GM21529 (cell line): ENCODE data around the gene ZEB2.

Source experiments
- ATAC-seq: cut with Tn5 transposase; IDR thresholded peaks from one replicate; pipeline ENCODE4 v1.9.1; 2021; ENCODE audit not compliant: unreplicated experiment

Gene ZEB2

DNA sequence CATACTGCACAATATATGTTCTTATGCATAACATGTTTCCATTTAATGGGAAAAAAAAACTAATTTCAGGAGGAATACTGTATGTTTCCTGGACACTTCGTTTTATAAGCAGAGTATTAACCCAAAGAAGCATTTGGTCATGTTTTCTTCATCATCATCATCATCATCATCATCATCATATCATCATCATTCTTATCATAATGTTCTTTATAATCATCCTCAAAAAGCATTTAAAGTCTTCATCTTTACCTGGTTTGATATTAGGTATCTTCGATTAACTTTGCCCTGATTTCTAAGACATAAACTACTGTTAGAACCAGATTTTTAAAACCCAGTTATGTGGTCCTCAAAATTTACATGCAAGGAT is 47.9 kb downstream of the ZEB2 start:
- no peak for ATAC-seq

DNA sequence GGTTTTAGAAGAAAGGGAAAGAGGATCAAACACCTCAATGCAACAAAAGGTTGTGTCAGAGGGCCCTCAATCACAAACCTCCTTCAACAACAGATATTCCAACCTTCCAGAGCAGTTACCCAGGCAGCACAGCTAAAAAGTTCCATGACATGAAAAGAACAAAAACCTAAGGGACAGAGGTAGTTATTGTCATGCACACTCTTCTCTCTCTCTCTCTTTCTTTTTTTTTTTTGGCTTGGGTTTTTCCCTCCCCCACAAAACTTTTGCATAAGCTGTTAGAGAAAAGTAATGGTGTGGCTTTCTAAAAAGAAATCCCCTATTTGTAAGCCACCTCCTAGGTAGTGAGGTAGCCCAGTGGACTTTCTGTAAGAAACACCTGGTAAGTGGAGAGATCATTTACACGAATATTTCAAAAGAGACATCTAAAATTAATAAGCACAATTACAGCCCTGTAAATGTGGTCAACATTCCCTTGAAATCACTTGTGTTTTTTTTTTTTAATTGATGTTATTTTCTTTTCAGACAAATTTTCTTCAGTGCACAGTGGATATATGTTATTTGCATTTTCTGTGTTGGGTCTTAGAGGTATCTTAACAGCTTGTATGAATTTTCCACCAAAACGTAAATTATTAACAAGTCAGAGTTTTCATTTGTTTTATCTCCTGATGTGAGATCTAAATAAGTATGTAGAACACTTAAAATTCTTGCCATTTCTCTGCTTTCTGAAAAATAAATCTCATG is 48.4 kb downstream of the ZEB2 start:
- peak; percentile 84 for ATAC-seq

DNA sequence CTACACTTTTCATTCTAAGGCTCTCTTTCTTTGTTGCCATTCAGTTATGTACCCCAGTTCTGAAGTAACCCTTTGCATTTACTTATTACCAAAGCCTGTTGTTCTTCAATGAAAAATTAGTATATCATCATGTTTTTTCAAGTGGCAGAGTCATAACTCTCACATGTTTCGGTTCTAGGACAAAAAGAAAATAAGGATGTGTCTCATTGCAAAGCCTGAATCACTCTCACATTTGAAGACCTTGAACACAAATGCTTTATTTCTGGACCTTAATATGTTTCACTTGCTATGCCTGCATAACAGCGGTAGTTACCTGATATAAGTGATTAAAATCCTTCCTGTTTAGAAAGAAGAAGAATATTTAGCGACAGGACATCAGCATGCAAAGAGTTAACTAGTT is 49.1 kb downstream of the ZEB2 start:
- no peak for ATAC-seq

DNA sequence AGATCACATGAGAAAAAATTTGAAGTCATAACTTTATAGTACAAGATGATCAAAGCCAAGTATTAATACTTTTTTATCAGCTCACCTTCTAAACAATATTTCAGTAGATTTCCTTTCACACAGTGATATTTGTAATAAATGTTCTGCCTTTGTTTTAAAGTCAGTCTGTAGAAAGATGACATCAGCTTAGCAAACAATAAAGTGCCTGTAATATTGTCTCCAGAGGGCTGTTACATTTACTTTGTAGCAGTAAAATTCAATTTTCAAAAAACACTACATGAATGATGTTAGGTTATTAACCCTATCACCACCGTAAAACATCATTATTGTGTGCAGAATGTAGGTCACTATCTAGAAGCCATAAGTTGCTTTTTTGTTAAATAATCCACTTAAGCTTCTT is 49.6 kb downstream of the ZEB2 start:
- no peak for ATAC-seq

DNA sequence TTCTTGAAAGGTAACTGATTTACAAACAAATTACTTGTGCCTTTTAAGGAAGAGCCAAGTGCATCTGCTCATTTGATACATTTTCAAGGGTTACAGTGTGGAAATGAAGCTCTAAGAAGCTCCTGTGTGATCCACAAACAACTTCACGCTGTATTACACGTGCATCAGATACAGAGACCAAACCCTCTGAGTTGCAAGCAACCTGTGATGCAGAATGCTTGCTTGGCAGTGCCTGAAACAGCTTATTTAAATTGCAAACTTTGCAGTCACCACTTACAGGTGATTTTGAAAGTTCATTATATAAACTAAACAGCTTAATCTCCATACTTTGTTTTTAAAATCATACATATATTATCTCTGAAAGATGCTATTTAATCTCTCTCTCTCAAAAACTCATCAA is 50.1 kb downstream of the ZEB2 start:
- no peak for ATAC-seq

DNA sequence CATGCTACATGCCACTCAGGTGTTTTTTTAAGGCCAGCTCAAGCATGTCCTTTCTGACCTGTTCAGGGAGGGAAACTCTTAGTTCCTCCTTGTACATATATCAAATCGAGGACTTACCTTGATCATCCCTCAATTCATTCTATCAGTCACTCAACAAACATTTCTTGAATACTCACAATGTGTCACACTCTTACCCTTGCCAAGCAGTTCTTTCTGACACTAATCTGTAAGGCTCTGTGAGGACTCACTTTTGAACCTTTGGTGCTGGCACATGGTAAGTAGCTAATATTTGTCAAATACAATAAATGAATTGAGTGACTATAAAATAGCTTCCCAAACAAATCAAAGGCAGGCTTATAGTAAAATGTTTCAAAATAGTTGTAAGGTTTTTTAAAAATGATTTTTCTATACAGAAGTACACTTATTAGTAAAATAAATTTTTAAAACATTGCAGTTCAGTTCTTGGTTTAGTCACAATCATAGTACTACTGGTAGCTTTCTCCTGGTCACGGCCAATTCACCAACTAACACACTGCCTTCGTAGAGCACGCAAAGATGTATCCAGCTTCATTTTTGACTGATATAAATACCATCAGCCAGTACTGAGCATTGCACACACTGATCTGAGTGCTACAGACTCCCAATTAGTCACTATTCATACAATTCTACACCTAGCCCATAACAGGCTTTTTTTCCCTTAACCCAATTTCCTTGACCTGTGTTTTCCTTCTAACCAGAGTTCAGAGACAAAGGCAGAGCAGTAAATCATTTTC is 50.9 kb downstream of the ZEB2 start:
- no peak for ATAC-seq

DNA sequence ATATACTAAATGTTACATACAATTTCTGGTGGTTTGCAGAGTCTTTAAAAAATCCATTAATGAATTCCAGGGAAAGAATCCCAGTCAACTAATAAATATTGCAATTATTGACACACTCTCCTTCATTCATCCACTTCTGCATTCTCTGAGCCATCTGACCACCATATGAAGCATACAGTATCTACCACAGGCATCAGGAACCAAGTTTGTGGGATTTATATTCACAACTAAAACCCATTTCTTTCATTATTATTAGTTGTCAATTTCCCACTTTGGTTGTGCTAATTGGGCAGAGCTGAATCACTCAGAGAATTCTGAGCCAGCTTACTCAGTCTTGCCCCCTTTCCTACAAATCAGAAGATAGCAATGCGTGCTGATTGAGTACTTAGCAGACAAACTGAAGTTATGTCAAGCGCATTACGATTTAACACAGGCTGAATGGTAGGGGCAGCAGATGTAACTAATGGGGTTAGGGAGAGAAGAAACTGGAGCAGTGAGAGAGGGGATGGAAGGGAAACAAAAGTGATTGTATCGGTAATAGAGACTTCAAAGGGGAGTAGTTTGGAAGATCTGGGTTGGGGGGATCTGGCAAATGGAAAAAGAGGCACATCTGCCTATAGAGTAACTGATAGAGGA is 52.3 kb downstream of the ZEB2 start:
- ATAC-seq: no peak

DNA sequence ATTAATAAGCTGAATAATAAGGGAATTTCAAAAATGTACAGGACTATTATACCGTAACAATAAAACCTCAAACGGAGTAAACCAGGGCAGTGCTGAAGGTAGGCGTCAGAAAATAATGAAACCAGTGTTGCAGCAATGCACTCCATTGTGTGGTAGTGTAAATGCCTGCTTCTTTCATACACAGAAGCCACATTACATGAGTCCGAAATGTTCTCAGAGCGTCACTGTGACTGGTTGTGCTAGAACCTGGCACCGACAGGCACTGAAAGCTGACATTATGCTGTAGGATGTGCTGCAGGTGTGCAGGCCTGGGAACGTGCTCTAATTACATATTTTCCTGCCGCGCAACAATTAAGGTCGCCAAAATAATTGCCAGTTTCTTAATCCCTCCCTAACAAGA is 53.3 kb downstream of the ZEB2 start:
- ATAC-seq: no peak

DNA sequence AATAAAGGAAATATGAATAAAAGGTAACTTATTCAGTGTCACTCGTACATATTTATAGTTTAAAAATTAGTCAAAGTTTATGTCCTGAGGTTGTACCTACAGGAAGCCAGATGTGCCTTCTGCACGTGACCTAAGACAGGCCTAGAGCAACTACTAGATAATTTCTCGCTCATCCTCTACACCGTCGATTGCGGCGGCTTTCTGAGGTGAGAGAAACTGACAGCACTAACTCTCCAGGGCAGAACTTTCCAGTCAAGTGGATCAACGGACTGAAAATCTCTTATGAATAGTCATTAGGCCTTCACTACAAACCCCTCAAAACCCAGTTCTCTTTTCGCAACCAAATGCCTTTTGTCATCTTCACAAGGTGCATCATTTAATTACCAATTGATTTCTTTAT is 54.2 kb downstream of the ZEB2 start:
- no peak for ATAC-seq

DNA sequence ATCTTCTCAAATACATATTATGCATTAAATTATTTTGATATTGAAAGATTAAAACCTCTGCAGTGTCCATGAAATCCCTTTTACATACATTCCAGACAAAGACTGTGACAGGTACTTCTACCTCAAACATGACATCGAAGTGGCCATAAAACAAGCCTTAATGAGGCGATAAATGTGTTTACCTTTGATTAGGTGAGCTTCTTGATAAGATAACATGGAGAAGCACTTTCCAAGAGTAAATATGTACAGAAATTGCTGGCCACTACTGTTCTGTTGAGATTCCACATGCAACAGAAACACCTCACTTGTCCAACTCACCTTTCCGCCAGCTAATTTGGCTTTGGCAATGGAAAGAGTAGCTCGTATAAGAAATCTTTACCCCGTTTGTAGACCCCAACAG is 55.2 kb downstream of the ZEB2 start:
- ATAC-seq: no peak

DNA sequence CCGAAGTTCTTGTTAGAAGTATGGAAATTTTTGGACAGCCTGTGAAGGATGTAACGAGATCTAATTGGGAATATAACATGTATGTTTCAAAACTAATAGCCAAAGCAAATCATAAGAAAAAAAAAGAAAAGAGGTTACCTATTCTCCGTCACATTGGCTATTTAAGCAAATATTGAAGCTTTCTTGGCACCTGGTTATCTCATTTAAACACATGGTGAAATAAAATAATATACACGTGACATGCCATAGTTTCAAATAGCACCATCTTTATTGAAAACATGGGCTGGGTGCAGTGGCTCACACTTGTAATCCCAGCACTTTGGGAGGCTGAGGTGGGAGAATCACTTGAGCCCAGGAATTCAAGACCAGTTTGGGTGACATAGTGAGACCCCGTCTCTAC is 56.7 kb downstream of the ZEB2 start:
- ATAC-seq: no peak

DNA sequence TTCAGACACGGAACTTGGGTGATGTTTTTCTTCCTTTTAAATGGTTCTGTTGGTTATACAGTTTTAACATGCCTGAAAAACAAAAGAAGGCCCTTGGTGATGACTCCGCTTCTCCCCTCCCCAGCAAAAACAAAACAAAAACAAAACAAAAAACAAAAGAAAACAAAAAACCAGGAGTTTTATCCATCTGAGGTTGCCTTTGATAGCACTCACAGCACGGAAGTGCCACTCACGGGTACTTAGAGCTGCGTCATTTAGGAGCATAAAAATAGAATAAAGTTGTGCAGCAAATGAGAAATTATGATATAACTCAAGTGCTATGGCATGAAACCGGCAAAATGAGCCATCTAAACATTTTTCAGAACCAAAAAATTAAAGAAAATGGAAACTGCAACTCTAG is 57.7 kb downstream of the ZEB2 start:
- ATAC-seq: no peak

DNA sequence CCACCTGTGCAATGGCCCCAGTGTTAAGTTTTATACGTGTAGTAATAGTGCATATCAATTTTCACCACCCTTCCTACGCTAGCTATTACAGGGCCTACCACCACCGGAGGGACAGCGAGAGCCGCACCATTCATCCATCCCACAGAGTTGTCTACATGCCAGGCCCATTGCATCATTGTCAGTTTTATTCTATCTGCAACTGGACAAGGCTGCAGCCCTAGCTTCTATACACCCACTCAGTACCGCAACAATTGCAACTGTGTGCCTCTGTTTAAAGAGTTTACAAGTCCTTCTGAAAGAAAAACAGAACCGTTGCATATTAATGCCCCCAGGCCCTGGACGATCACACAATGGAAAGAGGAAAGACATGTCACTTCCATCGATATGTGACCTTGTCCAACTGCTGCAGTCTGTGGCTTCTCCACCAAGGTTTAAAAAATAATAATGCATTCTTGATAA is 58.6 kb downstream of the ZEB2 start:
- ATAC-seq: no peak

DNA sequence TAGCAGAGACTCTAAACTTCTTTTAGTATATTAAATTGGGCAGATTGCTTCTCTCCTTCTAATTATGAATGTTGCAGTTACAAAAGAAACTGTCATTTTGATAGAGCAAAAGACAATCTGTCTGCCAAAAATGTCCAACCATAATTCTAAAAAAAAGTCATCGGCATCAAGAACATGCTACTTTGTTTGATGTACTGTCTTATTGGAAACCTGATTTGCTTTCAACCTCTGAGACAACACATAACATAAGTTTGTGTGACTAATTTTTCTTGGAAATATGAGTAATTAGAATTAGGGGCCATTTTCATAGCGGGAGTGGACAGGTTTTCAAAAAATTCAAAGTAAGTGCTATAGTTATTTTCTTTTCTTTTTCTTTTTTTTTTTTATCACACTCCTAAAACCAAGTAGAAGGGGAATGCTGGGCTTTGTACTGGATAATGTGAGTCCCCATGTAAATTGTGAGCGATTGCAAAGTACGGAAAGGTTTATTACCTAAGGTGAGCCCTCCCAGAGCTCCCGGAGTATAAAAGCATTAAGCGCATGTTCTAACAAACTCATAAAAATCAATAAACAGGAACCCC is 59.1 kb downstream of the ZEB2 start:
- ATAC-seq: no peak

DNA sequence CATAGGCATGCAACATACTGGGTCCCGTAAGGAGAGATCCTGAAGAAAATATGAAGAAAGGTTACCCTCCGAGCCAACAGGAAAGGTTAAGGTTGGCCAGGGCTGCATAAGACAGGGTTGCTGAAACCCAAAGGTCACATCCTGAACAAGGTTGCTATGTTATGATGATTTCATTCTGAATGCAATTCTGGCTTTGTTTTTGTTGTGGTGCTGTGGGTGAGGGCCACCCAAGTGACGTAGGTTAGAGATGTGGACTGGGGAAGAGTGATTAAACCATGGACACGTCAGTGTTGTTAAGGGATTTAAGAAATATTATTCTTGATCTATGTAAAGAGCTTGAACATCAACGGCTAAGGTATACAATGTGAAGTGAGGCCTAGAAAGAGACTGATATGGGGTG is 60.0 kb downstream of the ZEB2 start:
- no peak for ATAC-seq

DNA sequence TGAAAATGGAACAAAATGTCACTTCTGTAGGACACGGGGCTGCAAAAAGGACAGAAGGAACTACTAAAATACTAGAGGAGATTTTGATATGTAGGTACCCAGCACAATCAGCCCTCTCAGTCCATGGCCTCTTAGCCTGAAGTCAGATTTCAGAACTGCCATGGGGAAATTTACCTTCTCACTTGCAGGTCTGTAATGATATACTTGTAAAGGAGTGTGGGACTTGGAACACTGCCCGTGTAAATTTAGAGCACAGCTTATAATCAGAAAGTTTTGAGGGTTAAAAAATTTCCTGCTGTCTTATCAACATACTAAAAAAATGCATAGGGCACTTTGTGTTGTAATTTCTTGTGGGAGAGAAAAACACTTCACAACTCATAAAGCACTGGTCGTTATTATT is 60.6 kb downstream of the ZEB2 start:
- ATAC-seq: no peak

DNA sequence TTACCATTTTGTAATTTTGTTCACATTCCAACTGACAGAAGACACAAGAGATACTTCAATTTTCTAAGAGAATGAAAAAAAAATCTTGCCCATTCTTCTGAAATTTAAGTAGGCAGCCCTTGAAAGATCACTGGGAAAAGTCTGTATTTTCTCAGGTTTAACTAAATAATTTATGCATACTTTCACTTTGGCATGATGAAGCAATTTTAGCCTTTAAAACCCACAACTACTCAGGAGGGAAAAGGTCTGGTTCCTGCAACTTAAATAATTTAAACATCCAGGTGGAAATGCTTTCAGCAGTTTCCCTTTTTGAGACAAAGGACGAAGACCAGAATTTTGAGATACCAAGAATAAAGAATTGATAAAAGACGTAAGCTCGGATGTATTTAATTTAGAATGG is 61.4 kb downstream of the ZEB2 start:
- ATAC-seq: no peak

DNA sequence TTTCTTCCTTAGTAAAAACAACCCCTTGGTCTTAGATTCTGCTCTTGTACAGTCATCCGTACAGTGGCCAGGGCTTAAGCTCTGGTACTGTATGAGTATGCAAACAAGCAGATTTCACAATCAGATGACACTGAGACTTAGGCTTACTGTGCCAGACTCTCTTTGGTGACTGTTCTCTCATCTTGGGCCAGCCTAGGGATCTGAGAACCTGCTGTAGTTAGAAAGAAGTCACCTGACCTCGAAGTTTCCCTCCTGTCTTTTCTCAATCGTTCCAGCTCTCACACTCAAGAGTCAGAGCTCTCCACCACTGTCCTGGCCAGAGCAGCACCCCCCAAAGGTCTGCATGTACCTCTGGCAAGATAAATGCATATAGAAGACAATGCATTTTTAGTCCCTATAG is 63.2 kb downstream of the ZEB2 start:
- ATAC-seq: no peak

DNA sequence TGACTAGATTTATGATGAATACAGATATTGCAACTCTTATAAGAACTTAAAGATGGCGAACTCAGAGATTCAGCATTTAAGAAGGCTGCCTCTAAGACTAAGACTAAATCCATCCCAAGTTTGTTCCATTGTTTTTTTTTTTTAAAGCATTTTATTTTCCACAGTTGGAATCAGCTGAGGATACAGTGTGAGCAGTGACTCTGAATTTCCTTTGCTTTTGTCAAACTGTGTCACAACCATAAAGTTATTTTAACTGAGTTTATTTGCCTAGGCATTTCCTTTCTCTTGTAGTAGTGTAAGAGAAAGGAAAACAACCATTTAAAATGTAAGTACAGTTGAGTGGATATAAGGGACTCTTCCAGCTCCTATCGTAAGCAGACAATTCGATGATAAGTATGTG is 63.9 kb downstream of the ZEB2 start:
- no peak for ATAC-seq

DNA sequence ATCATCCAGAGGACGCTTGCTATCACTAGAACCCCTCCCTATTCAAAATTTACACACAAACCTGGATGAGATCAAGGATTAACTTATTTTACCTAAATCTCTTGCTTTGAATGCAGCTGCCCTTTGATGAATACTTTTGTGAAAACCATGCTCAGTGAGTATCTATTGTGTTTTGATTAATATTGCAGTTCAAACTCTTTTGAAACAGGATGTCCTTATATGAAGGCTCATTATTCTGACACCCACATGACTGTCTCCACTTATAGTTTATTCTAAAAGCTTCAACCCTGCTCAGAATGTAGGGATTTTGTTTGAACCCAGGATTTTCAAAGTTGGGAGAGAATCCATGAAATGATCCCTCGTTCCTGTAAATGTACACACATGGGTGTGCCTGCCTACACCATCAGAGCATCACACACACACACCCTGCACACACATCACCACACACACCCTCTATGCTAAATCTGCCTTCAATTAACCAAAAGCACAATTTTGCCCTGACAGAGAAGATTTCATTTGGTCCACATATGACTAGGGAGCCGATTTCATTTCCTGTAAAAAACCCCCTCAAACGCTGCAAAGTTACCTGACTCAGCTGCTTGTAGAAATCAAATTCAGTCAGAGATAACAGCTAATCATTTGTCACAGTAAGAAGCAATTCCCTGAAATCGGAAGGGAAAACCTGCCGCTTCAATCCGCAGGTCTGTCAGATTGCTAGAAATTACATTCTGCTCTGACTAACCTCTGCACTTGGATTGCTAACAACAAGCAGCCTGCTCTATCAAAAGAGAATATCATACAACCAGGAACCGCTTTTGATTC is 65.2 kb downstream of the ZEB2 start:
- peak; percentile 59 for ATAC-seq
